HFFc6 (cell line): ENCODE results near the gene ZCCHC13. TPM values are rescaled to one million over a fixed set of nuclear protein-coding genes. Genes with fewer than 3 reads are reported as not detected.
"Not testable (repeated sequence)": the region's sequence is repeated elsewhere in the genome, so short reads cannot be mapped to it uniquely, and the experiment has no call there.

Experiments
- DNase-seq: peaks from one replicate; pipeline ENCODE4 v3.0.0-alpha.2; 2018
- H3K27ac Mint-ChIP-seq: 2 replicates; pipeline ENCODE4 v1.8.0; 2020; ENCODE audit warnings: mild to moderate bottlenecking, mixed read lengths
- H3K27me3 Mint-ChIP-seq: 2 replicates; pipeline ENCODE4 v1.8.0; 2021; ENCODE audit warnings: mild to moderate bottlenecking, moderate library complexity, mixed read lengths; ENCODE audit not compliant: insufficient read depth
- H3K36me3 Mint-ChIP-seq: 2 replicates; pipeline ENCODE4 v1.8.0; 2021; ENCODE audit warnings: low read depth, mixed read lengths
- H3K4me1 Mint-ChIP-seq: 2 replicates; pipeline ENCODE4 v1.8.0; 2020; ENCODE audit warnings: low read depth, mixed read lengths
- H3K4me3 Mint-ChIP-seq: 2 replicates; pipeline ENCODE4 v1.8.0; 2020; ENCODE audit warnings: mild to moderate bottlenecking, moderate library complexity, mixed read lengths
- H3K9me3 Mint-ChIP-seq: 2 replicates; pipeline ENCODE4 v1.8.0; 2020; ENCODE audit warnings: mild to moderate bottlenecking, mixed read lengths
- long read RNA-seq: library from polyadenylated mRNA; unstranded; transcript quantifications from one replicate; pipeline ENCODE4 v2.0.0, GENCODE V29; 2019
- total RNA-seq, 6 experiments: library from RNA; stranded (reverse); fragmentation: NEBNext Ultra II Directional; extraction: Animal tissue kit (Norgen Biotek cat#: 25700); gene quantifications; 2 replicates in 1 of 6; 3 replicates in 5 of 6; pipeline ENCODE4 v1.2.3, GENCODE V29; 2021
- TF ChIP-seq, protein P1 (sequence below): fragments of 200-600 bp; sonication (generic); IDR thresholded peaks from 2 replicates; pipeline ENCODE4 v1.5.0; 2021; ENCODE audit warnings: antibody characterized with exemption, mild to moderate bottlenecking

ZCCHC13 gene
- not detected for total RNA-seq
- long read RNA-seq, result 0 reads

DNA sequence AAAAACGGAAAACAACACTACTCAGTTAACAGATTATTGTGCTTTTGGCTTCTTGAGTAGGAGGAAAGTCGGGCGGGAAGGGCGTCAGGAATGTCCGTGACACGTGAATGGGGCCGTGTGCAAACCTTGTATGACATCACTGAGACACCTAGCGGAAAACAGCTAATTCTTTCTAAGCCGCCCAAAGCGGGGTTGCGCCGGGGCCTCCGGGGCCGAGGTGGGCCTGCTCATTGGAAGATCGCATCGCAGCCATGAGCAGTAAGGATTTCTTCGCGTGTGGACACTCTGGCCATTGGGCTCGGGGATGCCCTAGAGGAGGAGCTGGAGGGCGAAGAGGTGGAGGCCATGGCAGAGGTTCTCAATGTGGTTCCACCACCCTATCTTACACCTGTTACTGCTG, at the start of gene ZCCHC13:
Gene ZCCHC13, plus strand, starts transcription at position 165 of the 400 bp plus-strand sequence. Its CDS starts 87 bp downstream, at position 252.
- no peaks in the 10 kb centered on the region for H3K4me1 Mint-ChIP-seq
- no peak within 1 kb of the TSS for H3K4me3 Mint-ChIP-seq
- DNase-seq, result no peak
- H3K27me3 Mint-ChIP-seq, result peaks cover 10% of the 10 kb centered on the region; the same call in 1 of the 2 replicates
- no peaks in the 10 kb centered on the region for H3K36me3 Mint-ChIP-seq
- H3K9me3 Mint-ChIP-seq, result no peaks in the 10 kb centered on the region
- TF ChIP-seq, protein P1, sequence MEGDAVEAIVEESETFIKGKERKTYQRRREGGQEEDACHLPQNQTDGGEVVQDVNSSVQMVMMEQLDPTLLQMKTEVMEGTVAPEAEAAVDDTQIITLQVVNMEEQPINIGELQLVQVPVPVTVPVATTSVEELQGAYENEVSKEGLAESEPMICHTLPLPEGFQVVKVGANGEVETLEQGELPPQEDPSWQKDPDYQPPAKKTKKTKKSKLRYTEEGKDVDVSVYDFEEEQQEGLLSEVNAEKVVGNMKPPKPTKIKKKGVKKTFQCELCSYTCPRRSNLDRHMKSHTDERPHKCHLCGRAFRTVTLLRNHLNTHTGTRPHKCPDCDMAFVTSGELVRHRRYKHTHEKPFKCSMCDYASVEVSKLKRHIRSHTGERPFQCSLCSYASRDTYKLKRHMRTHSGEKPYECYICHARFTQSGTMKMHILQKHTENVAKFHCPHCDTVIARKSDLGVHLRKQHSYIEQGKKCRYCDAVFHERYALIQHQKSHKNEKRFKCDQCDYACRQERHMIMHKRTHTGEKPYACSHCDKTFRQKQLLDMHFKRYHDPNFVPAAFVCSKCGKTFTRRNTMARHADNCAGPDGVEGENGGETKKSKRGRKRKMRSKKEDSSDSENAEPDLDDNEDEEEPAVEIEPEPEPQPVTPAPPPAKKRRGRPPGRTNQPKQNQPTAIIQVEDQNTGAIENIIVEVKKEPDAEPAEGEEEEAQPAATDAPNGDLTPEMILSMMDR, result no peak
- no peak within 1 kb of the TSS for H3K27ac Mint-ChIP-seq

DNA sequence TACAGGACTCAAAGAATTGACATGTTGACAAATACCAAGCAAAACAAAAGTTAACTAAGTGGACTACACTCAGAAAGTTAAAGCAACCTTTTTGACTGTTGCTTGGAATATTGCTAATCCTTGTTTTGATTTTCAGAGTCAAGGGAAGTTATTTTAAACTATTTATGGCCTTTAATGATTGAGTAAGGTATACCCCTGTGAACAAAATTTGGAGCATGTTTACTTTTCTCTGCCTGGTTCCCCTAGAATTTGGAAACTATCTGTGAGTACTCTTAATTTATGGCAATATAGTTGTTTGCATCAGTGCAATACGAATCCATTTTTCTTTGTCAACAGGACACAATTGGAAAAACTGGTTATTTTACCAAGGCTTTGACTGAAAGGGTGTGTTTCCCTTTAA, 45.9 kb upstream of the ZCCHC13 start:
- H3K4me3 Mint-ChIP-seq, H3K27ac Mint-ChIP-seq, H3K27me3 Mint-ChIP-seq, H3K36me3 Mint-ChIP-seq, DNase-seq, H3K9me3 Mint-ChIP-seq: not testable (repeated sequence)
- H3K4me1 Mint-ChIP-seq, result peaks cover 17% of the 10 kb centered on the region

GRCh38 chrX:74259885-74260491, 44.0 kb upstream of the ZCCHC13 start:
- Mint-ChIP-seq H3K4me1 (peaks cover 7% of the 10 kb centered on the region; the same call in 1 of the 2 replicates), H3K9me3 (no peaks in the 10 kb centered on the region), H3K4me3 (no peak overlapping the region), H3K27ac (no peak overlapping the region), H3K27me3 (no peaks in the 10 kb centered on the region), H3K36me3 (peaks cover 4% of the 10 kb centered on the region; the same call in 1 of the 2 replicates)
- DNase-seq, result no peak
- TF ChIP-seq, protein P1, result no peak

GRCh38 chrX:74262452-74263209, 41.3 kb upstream of the ZCCHC13 start:
- peaks cover 7% of the 10 kb centered on the region; the same call in 1 of the 2 replicates for H3K4me1 Mint-ChIP-seq
- H3K9me3 Mint-ChIP-seq, result no peaks in the 10 kb centered on the region
- no peak overlapping the region for H3K27ac Mint-ChIP-seq
- DNase-seq, result no peak
- no peaks in the 10 kb centered on the region for H3K27me3 Mint-ChIP-seq
- H3K36me3 Mint-ChIP-seq, result peaks cover 4% of the 10 kb centered on the region; the same call in 1 of the 2 replicates
- TF ChIP-seq, protein P1, result no peak
- no peak overlapping the region for H3K4me3 Mint-ChIP-seq

GRCh38 chrX:74270393-74270792, 33.6 kb upstream of the ZCCHC13 start:
- TF ChIP-seq, protein P1, result no peak
- Mint-ChIP-seq H3K4me1 (no peaks in the 10 kb centered on the region), H3K4me3 (no peak overlapping the region), H3K27me3 (no peaks in the 10 kb centered on the region), H3K9me3 (no peaks in the 10 kb centered on the region), H3K36me3 (peaks cover 7% of the 10 kb centered on the region; the same call in 1 of the 2 replicates), H3K27ac (no peak overlapping the region)
- no peak for DNase-seq

DNA sequence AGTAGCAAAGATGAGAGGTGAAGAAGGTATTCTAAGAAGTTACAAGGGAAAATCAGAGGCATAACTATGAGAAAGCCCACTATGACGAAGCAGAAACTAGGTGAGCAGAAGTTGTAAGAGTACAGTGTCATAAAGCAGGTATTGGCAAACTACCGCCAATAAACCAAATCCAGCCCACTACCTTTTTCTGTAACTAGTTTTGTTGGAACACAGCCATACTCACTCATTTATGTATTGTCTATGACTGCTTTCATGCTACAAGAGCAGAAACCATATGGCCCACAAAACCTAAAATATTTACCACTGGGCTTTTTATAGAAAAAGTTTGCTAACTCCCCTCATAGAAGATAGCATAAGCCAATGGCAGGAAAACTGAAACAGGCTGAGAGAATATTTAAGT, 31.8 kb upstream of the ZCCHC13 start:
- no peak overlapping the region for H3K4me3 Mint-ChIP-seq
- H3K4me1 Mint-ChIP-seq, result no peaks in the 10 kb centered on the region
- no peaks in the 10 kb centered on the region for H3K9me3 Mint-ChIP-seq

More for the DNA sequence above, 31.8 kb upstream of the ZCCHC13 start:
- H3K27ac Mint-ChIP-seq, result no peak overlapping the region
- peaks cover 7% of the 10 kb centered on the region; the same call in 1 of the 2 replicates for H3K36me3 Mint-ChIP-seq
- no peak for DNase-seq
- no peaks in the 10 kb centered on the region for H3K27me3 Mint-ChIP-seq
- TF ChIP-seq, protein P1, result no peak
